Neural crest cell (in vitro differentiated cells): ENCODE data around the gene KCNJ5. TPM values are rescaled to one million over a fixed set of nuclear protein-coding genes. Genes with fewer than 3 reads are reported as not detected.

Source experiments
- DNase-seq: peaks from one replicate; pipeline ENCODE4 v3.0.0; 2021; ENCODE audit warnings: low read depth, mixed read lengths, low spot score
- H3K27ac Mint-ChIP-seq: one replicate; pipeline ENCODE4 v1.8.0; 2021; ENCODE audit warnings: mild to moderate bottlenecking, mixed read lengths; ENCODE audit not compliant: unreplicated experiment
- H3K27me3 Mint-ChIP-seq: 2 replicates; pipeline ENCODE4 v1.8.0; 2021; ENCODE audit warnings: low read depth, mild to moderate bottlenecking, mixed read lengths
- H3K36me3 Mint-ChIP-seq: 2 replicates; pipeline ENCODE4 v1.8.0; 2021; ENCODE audit warnings: low read depth, mild to moderate bottlenecking, mixed read lengths
- H3K4me1 Mint-ChIP-seq: 2 replicates; pipeline ENCODE4 v1.8.0; 2021; ENCODE audit warnings: mixed read lengths
- H3K4me3 Mint-ChIP-seq: one replicate; pipeline ENCODE4 v1.8.0; 2021; ENCODE audit warnings: mild to moderate bottlenecking, mixed read lengths
- H3K9me3 Mint-ChIP-seq: 2 replicates; pipeline ENCODE4 v1.8.0; 2021; ENCODE audit warnings: mixed read lengths
- CTCF ChIP-seq: fragments of 200-600 bp; sonication (generic); conservative IDR thresholded peaks from 2 replicates; pipeline ENCODE4 v1.5.0; 2021; ENCODE audit warnings: antibody characterized with exemption, mild to moderate bottlenecking
- total RNA-seq: library from RNA; stranded (reverse); gene quantifications from 2 replicates; pipeline ENCODE4 v1.2.1, GENCODE V29; 2021

Gene KCNJ5
- total RNA-seq, 1 donor from 2014 or later: 0.14 TPM

- H3K4me1 Mint-ChIP-seq: peaks cover 66% of the 10 kb centered on the region
- H3K9me3 Mint-ChIP-seq: no peaks in the 10 kb centered on the region
- H3K27me3 Mint-ChIP-seq: peaks cover 12% of the 10 kb centered on the region
- no peak for TF ChIP-seq CTCF
- no peaks in the 10 kb centered on the region for H3K36me3 Mint-ChIP-seq
- no peak overlapping the region for H3K27ac Mint-ChIP-seq
- DNase-seq: no peak
- no peak overlapping the region for H3K4me3 Mint-ChIP-seq
Measured at GRCh38 chr11:128934926-128935325, 43.8 kb downstream of the KCNJ5 start.

- Mint-ChIP-seq H3K27me3 (peaks cover 4% of the 10 kb centered on the region), H3K4me1 (peaks cover 61% of the 10 kb centered on the region), H3K4me3 (no peak overlapping the region), H3K36me3 (no peaks in the 10 kb centered on the region), H3K27ac (peak overlapping the region; percentile 84), H3K9me3 (no peaks in the 10 kb centered on the region)
- no peak for TF ChIP-seq CTCF
- DNase-seq: no peak
Measured at GRCh38 chr11:128936606-128937251, 45.6 kb downstream of the KCNJ5 start.

GRCh38 chr11:128937480-128937879 is 46.3 kb downstream of the KCNJ5 start:
- Mint-ChIP-seq H3K27ac (peak overlapping the region; percentile 84), H3K4me3 (no peak overlapping the region), H3K4me1 (peaks cover 53% of the 10 kb centered on the region), H3K27me3 (peaks cover 2% of the 10 kb centered on the region), H3K36me3 (no peaks in the 10 kb centered on the region), H3K9me3 (no peaks in the 10 kb centered on the region)
- TF ChIP-seq CTCF: no peak
- no peak for DNase-seq

- Mint-ChIP-seq H3K9me3 (no peaks in the 10 kb centered on the region), H3K4me3 (no peak overlapping the region), H3K36me3 (no peaks in the 10 kb centered on the region), H3K4me1 (peaks cover 52% of the 10 kb centered on the region), H3K27ac (peak overlapping the region; percentile 78), H3K27me3 (peaks cover 4% of the 10 kb centered on the region)
- no peak for TF ChIP-seq CTCF
- no peak for DNase-seq
Measured at GRCh38 chr11:128938156-128938885, 47.2 kb downstream of the KCNJ5 start.

GRCh38 chr11:128939591-128939990 is 48.4 kb downstream of the KCNJ5 start:
- TF ChIP-seq CTCF: no peak
- Mint-ChIP-seq H3K4me3 (no peak overlapping the region), H3K4me1 (peaks cover 45% of the 10 kb centered on the region), H3K36me3 (no peaks in the 10 kb centered on the region), H3K27me3 (peaks cover 8% of the 10 kb centered on the region), H3K9me3 (no peaks in the 10 kb centered on the region), H3K27ac (no peak overlapping the region)
- DNase-seq: no peak
